A549 (cell line): ENCODE data around the gene TRAF7. TPM values are rescaled to one million over a fixed set of nuclear protein-coding genes. Genes with fewer than 3 reads are reported as not detected.
A peak's percentile ranks its signal among the peaks of the same experiment; 100 is the strongest.

Experiments
- ATAC-seq, 2 experiments: fragments of 200-7000 bp in 1 of 2; fragments of >200 bp in 1 of 2; cut with Nextera tagmentation in 1 of 2; cut with Tn5 transposase in 1 of 2; 3 replicates each; pipeline versions ENCODE4 v1.8.0 to v1.9.1; 2018 to 2020; ENCODE audit warnings: mild to moderate bottlenecking in 1 of 2, moderate library complexity in 1 of 2
- CTCF ChIA-PET: fragments of 300-600 bp; sonication (Branson Sonifier 250); formaldehyde crosslinking; extraction: SDS; loops from one replicate; lab custom pipeline; 2021; ENCODE audit warnings: antibody characterized with exemption, inconsistent platforms; lab: Yijun Ruan, JAX
- POLR2A ChIA-PET: fragments of 350-600 bp; formaldehyde crosslinking; extraction: SDS; loops from one replicate; lab custom pipeline; 2021; ENCODE audit warnings: antibody characterized with exemption, inconsistent platforms; lab: Yijun Ruan, JAX
- DNase-seq, 2 experiments: peaks; one replicate each; pipeline versions ENCODE4 v3.0.0 to v3.0.0-alpha.2; 2011 to 2016; ENCODE audit warnings: low read depth in 1 of 2, low spot score in 1 of 2
- FAIRE-seq: peaks from 2 replicates; lab custom pipeline; 2011; peaks lifted over from hg19 to GRCh38; lab: Jason Lieb, UNC
- H3K27ac ChIP-seq, 2 experiments: fragments of >200 bp; sonication (Bioruptor Twin); formaldehyde crosslinking; 3 replicates each; pipeline ENCODE4 v1.5.1; 2016 to 2017
- H3K4me1 ChIP-seq: fragments of >200 bp; sonication (Bioruptor Twin); formaldehyde crosslinking; 3 replicates; pipeline ENCODE4 v1.6.1; 2016
- H3K4me2 ChIP-seq: fragments of >200 bp; sonication (Bioruptor Twin); formaldehyde crosslinking; 3 replicates; pipeline ENCODE4 v1.6.1; 2016
- H3K4me3 ChIP-seq: fragments of >200 bp; sonication (Bioruptor Twin); formaldehyde crosslinking; 3 replicates; pipeline ENCODE4 v1.5.1; 2016
- H3K9me3 ChIP-seq: fragments of >200 bp; sonication (Bioruptor Twin); formaldehyde crosslinking; 3 replicates; pipeline ENCODE4 v1.6.1; 2016
- CBX2 ChIP-seq: fragments of 200-600 bp; sonication (generic); IDR thresholded peaks from 2 replicates; pipeline ENCODE4 v1.6.1; 2016; ENCODE audit warnings: low read depth, mild to moderate bottlenecking, borderline replicate concordance
- CBX8 ChIP-seq: fragments of 200-600 bp; sonication (generic); IDR thresholded peaks from 2 replicates; pipeline ENCODE4 v1.6.1; 2016
- CEBPB ChIP-seq, 2 experiments: fragments of >200 bp in 1 of 2; sonication (Bioruptor Twin) in 1 of 2; formaldehyde crosslinking in 1 of 2; IDR thresholded peaks; 2 replicates each; pipeline ENCODE4 v1.6.1; 2012 to 2016
- CHD4 ChIP-seq: fragments of 200-600 bp; sonication (generic); IDR thresholded peaks from 2 replicates; pipeline ENCODE4 v1.6.1; 2016; ENCODE audit warnings: antibody characterized with exemption, mild to moderate bottlenecking, borderline replicate concordance
- EHF ChIP-seq: fragments of 250-450 bp; sonication (Bioruptor Pico); IDR thresholded peaks from 2 replicates; pipeline ENCODE4 v1.5.0; 2020; ENCODE audit warnings: mild to moderate bottlenecking
- EP300 ChIP-seq, 2 experiments: fragments of >200 bp; sonication (Bioruptor Twin); formaldehyde crosslinking; IDR thresholded peaks; 2 replicates in 1 of 2; 3 replicates in 1 of 2; pipeline ENCODE4 v1.6.1; 2016 to 2017
- ESRRA ChIP-seq: fragments of 150-350 bp; IDR thresholded peaks from 2 replicates; pipeline ENCODE4 v1.6.1; 2014; ENCODE audit warnings: mild to moderate bottlenecking, low read length, borderline replicate concordance
- FOSL2 ChIP-seq, 2 experiments: fragments of 450-650 bp in 1 of 2; fragments of >200 bp in 1 of 2; sonication (Bioruptor Twin) in 1 of 2; formaldehyde crosslinking; IDR thresholded peaks; 2 replicates each; pipeline versions ENCODE4 v1.5.0 to v1.6.1; 2016 to 2020; ENCODE audit warnings: mild to moderate bottlenecking in 1 of 2, moderate library complexity in 1 of 2
- GATA3 ChIP-seq: IDR thresholded peaks from 2 replicates; pipeline ENCODE4 v1.6.1; 2012; ENCODE audit warnings: borderline replicate concordance
- HOXB13 ChIP-seq: fragments of 250-450 bp; sonication (Bioruptor Pico); IDR thresholded peaks from 2 replicates; pipeline ENCODE4 v1.5.0; 2020; ENCODE audit warnings: low read depth, mild to moderate bottlenecking, moderate library complexity
- HOXB5 ChIP-seq: fragments of 250-450 bp; sonication (Bioruptor Pico); IDR thresholded peaks from 2 replicates; pipeline ENCODE4 v1.5.0; 2020; ENCODE audit warnings: mild to moderate bottlenecking, moderate library complexity
- JUN ChIP-seq, 2 experiments: fragments of >200 bp; sonication (Bioruptor Twin); formaldehyde crosslinking; IDR thresholded peaks; 2 replicates in 1 of 2; 3 replicates in 1 of 2; pipeline ENCODE4 v1.6.1; 2016 to 2017
- KDM1A ChIP-seq: fragments of 200-600 bp; sonication (generic); IDR thresholded peaks from 2 replicates; pipeline ENCODE4 v1.6.1; 2016; ENCODE audit warnings: low read depth, mild to moderate bottlenecking
- MYC ChIP-seq: IDR thresholded peaks from 2 replicates; pipeline ENCODE4 v1.6.1; 2012; ENCODE audit warnings: mild to moderate bottlenecking, inconsistent platforms, low read length, improper control_type of control experiment, borderline replicate concordance
- NFE2L2 ChIP-seq: fragments of 150-350 bp; conservative IDR thresholded peaks from 2 replicates; pipeline ENCODE4 v1.6.1; 2014; ENCODE audit warnings: low read length
- NPAS2 ChIP-seq: fragments of 250-450 bp; sonication (Bioruptor Pico); IDR thresholded peaks from 2 replicates; pipeline ENCODE4 v1.8.0; 2022; ENCODE audit warnings: mild to moderate bottlenecking, moderate library complexity, borderline replicate concordance
- NR3C1 ChIP-seq: fragments of >200 bp; sonication (Bioruptor Twin); formaldehyde crosslinking; IDR thresholded peaks from 3 replicates; pipeline ENCODE4 v1.6.1; 2017
- POLR2A ChIP-seq: IDR thresholded peaks from 2 replicates; pipeline ENCODE4 v1.6.1; 2012; ENCODE audit warnings: mild to moderate bottlenecking, low read length
- POLR2AphosphoS2 ChIP-seq: conservative IDR thresholded peaks from 2 replicates; pipeline ENCODE4 v1.6.1; 2012; ENCODE audit warnings: low read length, improper control_type of control experiment, inconsistent platforms
- RFX5 ChIP-seq: fragments of 450-650 bp; IDR thresholded peaks from 2 replicates; pipeline ENCODE4 v1.7.1; 2014; ENCODE audit warnings: antibody characterized with exemption, mild to moderate bottlenecking, moderate library complexity
- SREBF2 ChIP-seq: fragments of 450-650 bp; IDR thresholded peaks from 2 replicates; pipeline ENCODE4 v1.6.1; 2014; ENCODE audit warnings: mild to moderate bottlenecking, moderate library complexity
- TFCP2L1 ChIP-seq: fragments of 250-450 bp; sonication (Bioruptor Pico); IDR thresholded peaks from 2 replicates; pipeline ENCODE4 v1.5.0; 2021; ENCODE audit warnings: mild to moderate bottlenecking
- ZFP36 ChIP-seq: fragments of 450-650 bp; IDR thresholded peaks from 2 replicates; pipeline ENCODE4 v1.6.1; 2014; ENCODE audit warnings: borderline replicate concordance; ENCODE audit not compliant: partially characterized antibody
- WGBS: methylation state at CpG from one replicate; pipeline ENCODE4 v1.1.6; 2017; ENCODE audit errors: missing lambda C conversion rate; 5-methylcytosine and 5-hydroxymethylcytosine counted together
- polyA plus RNA-seq, 4 experiments: library from polyadenylated mRNA; depleted of rRNA in 3 of 4; stranded (reverse); fragments of >200 nt; fragmentation: RNase III in 1 of 4; extraction: RNeasy Plus Mini Kit Qiagen cat#74134 plus additional on column Dnase treatment in 1 of 4; gene quantifications; 2 replicates in 3 of 4; 3 replicates in 1 of 4; pipeline ENCODE4 v1.2.3, GENCODE V29; 2011 to 2017
- TF ChIP-seq, protein P1 (sequence below): IDR thresholded peaks from 2 replicates; pipeline ENCODE4 v1.6.1; 2012
- TF ChIP-seq, protein P2 (sequence below): fragments of 250-450 bp; sonication (Bioruptor Pico); IDR thresholded peaks from 2 replicates; pipeline ENCODE4 v1.5.0; 2020; ENCODE audit warnings: low read depth, mild to moderate bottlenecking, moderate library complexity
- TF ChIP-seq, protein P3 (sequence below): fragments of 200-600 bp; sonication (generic); IDR thresholded peaks from 2 replicates; pipeline ENCODE4 v1.6.1; 2016; ENCODE audit warnings: antibody characterized with exemption, mild to moderate bottlenecking, moderate library complexity
- TF ChIP-seq, protein P4 (sequence below): fragments of 250-450 bp; sonication (Bioruptor Pico); IDR thresholded peaks from 2 replicates; pipeline ENCODE4 v1.5.0; 2021; ENCODE audit warnings: mild to moderate bottlenecking, moderate library complexity, borderline replicate concordance

The TRAF7 gene
- polyA plus RNA-seq, 2 of the 4 experiments (the other 2 are of a cell fraction) = 31.9 to 50.0 TPM

DNA sequence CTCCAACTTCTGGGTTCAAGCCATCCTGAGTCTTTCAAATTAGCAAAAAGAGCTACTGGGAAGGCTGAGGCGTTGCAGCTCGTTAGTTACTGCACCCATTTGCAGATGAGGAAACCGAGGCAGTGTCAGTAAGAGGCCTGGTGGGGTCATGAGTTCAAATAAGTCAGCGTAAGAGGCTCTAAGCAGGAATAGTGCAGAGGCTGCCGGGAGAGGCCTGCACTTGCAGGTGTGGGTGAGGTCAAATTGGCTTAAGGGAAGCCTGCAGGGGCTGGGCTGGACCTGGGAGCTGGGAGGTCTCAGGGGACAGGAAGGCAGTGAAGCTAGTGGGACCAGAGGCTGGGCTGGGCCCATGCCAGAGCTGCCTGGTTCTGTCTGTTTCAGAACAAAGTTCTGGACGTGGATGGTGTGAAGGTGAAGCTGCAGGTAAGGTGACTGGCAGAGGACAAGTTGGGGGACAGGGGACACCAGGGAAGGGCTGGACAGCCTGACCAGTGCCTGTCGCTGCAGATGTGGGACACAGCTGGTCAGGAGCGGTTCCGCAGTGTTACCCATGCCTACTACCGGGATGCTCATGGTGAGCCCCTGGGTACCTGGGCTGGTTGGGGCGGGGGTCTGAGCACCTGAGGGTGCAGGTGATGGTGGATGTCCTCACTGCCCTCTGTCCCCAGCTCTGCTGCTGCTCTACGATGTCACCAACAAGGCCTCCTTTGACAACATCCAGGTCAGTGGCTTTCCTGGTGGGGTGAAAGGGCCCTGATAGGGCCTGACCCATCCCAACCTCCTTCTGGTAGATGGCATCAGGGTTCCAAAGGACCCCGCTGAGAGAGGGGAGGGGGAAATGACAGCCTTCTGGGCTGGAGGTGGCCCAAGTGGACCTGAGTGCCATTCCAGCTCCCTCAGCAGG, 4.1 kb upstream of the TRAF7 start (continued):
- TF ChIP-seq NFE2L2 = no peak
- TF ChIP-seq, protein P1, sequence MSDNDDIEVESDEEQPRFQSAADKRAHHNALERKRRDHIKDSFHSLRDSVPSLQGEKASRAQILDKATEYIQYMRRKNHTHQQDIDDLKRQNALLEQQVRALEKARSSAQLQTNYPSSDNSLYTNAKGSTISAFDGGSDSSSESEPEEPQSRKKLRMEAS = peak; percentile 20; the same call in 1 of the 2 replicates
- TF ChIP-seq CHD4 = no peak
- no peak for TF ChIP-seq CBX8
- TF ChIP-seq, protein P2, sequence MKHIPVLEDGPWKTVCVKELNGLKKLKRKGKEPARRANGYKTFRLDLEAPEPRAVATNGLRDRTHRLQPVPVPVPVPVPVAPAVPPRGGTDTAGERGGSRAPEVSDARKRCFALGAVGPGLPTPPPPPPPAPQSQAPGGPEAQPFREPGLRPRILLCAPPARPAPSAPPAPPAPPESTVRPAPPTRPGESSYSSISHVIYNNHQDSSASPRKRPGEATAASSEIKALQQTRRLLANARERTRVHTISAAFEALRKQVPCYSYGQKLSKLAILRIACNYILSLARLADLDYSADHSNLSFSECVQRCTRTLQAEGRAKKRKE (CRISPR knock-in tag) = no peak
- TF ChIP-seq KDM1A = no peak
- TF ChIP-seq, protein P3, sequence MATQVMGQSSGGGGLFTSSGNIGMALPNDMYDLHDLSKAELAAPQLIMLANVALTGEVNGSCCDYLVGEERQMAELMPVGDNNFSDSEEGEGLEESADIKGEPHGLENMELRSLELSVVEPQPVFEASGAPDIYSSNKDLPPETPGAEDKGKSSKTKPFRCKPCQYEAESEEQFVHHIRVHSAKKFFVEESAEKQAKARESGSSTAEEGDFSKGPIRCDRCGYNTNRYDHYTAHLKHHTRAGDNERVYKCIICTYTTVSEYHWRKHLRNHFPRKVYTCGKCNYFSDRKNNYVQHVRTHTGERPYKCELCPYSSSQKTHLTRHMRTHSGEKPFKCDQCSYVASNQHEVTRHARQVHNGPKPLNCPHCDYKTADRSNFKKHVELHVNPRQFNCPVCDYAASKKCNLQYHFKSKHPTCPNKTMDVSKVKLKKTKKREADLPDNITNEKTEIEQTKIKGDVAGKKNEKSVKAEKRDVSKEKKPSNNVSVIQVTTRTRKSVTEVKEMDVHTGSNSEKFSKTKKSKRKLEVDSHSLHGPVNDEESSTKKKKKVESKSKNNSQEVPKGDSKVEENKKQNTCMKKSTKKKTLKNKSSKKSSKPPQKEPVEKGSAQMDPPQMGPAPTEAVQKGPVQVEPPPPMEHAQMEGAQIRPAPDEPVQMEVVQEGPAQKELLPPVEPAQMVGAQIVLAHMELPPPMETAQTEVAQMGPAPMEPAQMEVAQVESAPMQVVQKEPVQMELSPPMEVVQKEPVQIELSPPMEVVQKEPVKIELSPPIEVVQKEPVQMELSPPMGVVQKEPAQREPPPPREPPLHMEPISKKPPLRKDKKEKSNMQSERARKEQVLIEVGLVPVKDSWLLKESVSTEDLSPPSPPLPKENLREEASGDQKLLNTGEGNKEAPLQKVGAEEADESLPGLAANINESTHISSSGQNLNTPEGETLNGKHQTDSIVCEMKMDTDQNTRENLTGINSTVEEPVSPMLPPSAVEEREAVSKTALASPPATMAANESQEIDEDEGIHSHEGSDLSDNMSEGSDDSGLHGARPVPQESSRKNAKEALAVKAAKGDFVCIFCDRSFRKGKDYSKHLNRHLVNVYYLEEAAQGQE = no peak
- TF ChIP-seq NPAS2 (CRISPR knock-in tag) = no peak
- no peak for TF ChIP-seq SREBF2
- TF ChIP-seq NR3C1 = no peak
- no peak for TF ChIP-seq HOXB5 (CRISPR knock-in tag)
- no peak for TF ChIP-seq ESRRA
- no peak for TF ChIP-seq ZFP36
- TF ChIP-seq MYC = no peak
- TF ChIP-seq RFX5 = no peak
- TF ChIP-seq, protein P4, sequence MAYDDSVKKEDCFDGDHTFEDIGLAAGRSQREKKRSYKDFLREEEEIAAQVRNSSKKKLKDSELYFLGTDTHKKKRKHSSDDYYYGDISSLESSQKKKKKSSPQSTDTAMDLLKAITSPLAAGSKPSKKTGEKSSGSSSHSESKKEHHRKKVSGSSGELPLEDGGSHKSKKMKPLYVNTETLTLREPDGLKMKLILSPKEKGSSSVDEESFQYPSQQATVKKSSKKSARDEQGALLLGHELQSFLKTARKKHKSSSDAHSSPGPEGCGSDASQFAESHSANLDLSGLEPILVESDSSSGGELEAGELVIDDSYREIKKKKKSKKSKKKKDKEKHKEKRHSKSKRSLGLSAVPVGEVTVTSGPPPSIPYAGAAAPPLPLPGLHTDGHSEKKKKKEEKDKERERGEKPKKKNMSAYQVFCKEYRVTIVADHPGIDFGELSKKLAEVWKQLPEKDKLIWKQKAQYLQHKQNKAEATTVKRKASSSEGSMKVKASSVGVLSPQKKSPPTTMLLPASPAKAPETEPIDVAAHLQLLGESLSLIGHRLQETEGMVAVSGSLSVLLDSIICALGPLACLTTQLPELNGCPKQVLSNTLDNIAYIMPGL (CRISPR knock-in tag) = no peak
- TF ChIP-seq POLR2A = peak; percentile 5
- TF ChIP-seq GATA3 = no peak
- no peak for TF ChIP-seq EP300 (IDR thresholded peaks at IDR 0.05)

DNA sequence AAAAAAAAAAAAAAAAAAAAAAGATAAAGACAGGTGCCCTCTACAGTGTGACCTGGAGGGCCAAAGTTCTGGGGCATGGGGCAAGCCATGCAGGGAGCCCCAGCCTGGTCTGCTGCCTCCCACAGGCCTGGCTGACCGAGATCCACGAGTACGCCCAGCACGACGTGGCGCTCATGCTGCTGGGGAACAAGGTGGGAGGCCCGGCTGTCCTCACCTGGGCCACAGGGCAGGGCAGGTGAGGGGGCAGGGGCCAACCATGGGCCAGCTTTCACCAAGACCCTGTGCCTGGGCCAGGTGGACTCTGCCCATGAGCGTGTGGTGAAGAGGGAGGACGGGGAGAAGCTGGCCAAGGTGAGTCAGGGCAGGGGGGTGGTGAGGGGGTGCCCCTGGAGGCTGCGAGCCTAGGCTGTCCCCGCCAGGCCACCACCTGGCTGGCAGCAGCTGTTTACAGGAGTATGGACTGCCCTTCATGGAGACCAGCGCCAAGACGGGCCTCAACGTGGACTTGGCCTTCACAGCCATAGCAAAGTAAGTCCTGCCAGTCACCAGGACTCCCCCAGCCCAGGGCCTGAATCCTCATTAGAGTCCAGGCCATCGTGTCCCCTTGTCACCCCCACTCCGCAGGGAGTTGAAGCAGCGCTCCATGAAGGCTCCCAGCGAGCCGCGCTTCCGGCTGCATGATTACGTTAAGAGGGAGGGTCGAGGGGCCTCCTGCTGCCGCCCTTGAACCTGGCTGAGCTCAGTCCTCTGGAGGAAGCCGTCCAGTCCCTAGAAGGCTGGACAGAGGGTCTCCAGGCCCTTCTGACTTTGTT, 2.7 kb upstream of the TRAF7 start:
- Histone ChIP-seq H3K4me1 (peaks cover 60% of the 10 kb centered on the region), H3K9me3 (no peaks in the 10 kb centered on the region), H3K4me3 (peak overlapping the region; percentile 88), H3K27ac (peak overlapping the region; percentile 92 to 94), H3K4me2 (peak overlapping the region; percentile 99)
- DNase-seq (peak in 1 of 2 experiments; percentile 63), ATAC-seq (no peak), FAIRE-seq (no peak)
- WGBS = 3% methylated on average over 23 of the region's 25 CpGs
- POLR2A ChIA-PET = interaction anchor here (0.8 to 1.3 kb wide), 3 partner anchors 12 to 188 kb away, joined by 3 to 4 read pairs (median 3); partner anchors contain the start of genes PGP and RPS2
- CTCF ChIA-PET = interaction anchor here (0.5 to 5.2 kb wide), 14 partner anchors 9 to 348 kb away, joined by 3 to 43 read pairs (median 4); no protein-coding TSS in a partner anchor
- TF ChIP-seq CEBPB (IDR thresholded peaks at IDR 0.05) = no peak
- peak; percentile 62; the same call in 1 of the 2 replicates for TF ChIP-seq TFCP2L1 (CRISPR knock-in tag)
- 0 out of 2 replicates have a peak, but pooled peaks have one; percentile 19 for TF ChIP-seq HOXB13 (CRISPR knock-in tag)
- TF ChIP-seq ESRRA = 0 out of 2 replicates have a peak, but pooled peaks have one; percentile 46
- TF ChIP-seq KDM1A = no peak
- TF ChIP-seq GATA3 = 0 out of 2 replicates have a peak, but pooled peaks have one; percentile 29
- TF ChIP-seq JUN (IDR thresholded peaks at IDR 0.05) = peak; percentile 16 to 50; a peak in 4 of 5 replicates
- TF ChIP-seq EHF (CRISPR knock-in tag) = no peak
- no peak for TF ChIP-seq CBX2
- no peak; the same call in 1 of the 2 replicates for TF ChIP-seq MYC
- TF ChIP-seq NFE2L2 = no peak
- TF ChIP-seq POLR2AphosphoS2 = peak; percentile 46; the same call in 1 of the 2 replicates
- TF ChIP-seq, protein P1 = peak; percentile 74; the same call in 1 of the 2 replicates
- no peak for TF ChIP-seq FOSL2 (IDR thresholded peaks at IDR 0.05)
- peak; percentile 11; the same call in 1 of the 2 replicates for TF ChIP-seq FOSL2 (CRISPR knock-in tag; IDR thresholded peaks at IDR 0.05)
